Ishikawa (cell line): ENCODE results near the gene F13A1.

Experiments
- CREB1 ChIP-seq: IDR thresholded peaks from 2 replicates; pipeline ENCODE4 v1.6.1; 2012; ENCODE audit warnings: low read depth
- EGR1 ChIP-seq: IDR thresholded peaks from 2 replicates; pipeline ENCODE4 v1.6.1; 2012
- EP300 ChIP-seq: IDR thresholded peaks from 2 replicates; pipeline ENCODE4 v1.6.1; 2012; ENCODE audit warnings: borderline replicate concordance
- FOXM1 ChIP-seq: IDR thresholded peaks from 2 replicates; pipeline ENCODE4 v1.6.1; 2012; ENCODE audit warnings: low read depth, borderline replicate concordance
- NFIC ChIP-seq: IDR thresholded peaks from 2 replicates; pipeline ENCODE4 v1.6.1; 2012
- RAD21 ChIP-seq: IDR thresholded peaks from 2 replicates; pipeline ENCODE4 v1.6.1; 2012; ENCODE audit warnings: low read depth
- TAF1 ChIP-seq: IDR thresholded peaks from 2 replicates; pipeline ENCODE4 v1.6.1; 2012; ENCODE audit warnings: low read depth, mild to moderate bottlenecking
- YY1 ChIP-seq: IDR thresholded peaks from 2 replicates; pipeline ENCODE4 v1.6.1; 2012; ENCODE audit warnings: low read depth
- TF ChIP-seq, protein P1 (sequence below): IDR thresholded peaks from 2 replicates; pipeline ENCODE4 v1.6.1; 2012; ENCODE audit warnings: low read depth, mild to moderate bottlenecking
- TF ChIP-seq, protein P2 (sequence below): IDR thresholded peaks from 2 replicates; pipeline ENCODE4 v1.6.1; 2012

DNA sequence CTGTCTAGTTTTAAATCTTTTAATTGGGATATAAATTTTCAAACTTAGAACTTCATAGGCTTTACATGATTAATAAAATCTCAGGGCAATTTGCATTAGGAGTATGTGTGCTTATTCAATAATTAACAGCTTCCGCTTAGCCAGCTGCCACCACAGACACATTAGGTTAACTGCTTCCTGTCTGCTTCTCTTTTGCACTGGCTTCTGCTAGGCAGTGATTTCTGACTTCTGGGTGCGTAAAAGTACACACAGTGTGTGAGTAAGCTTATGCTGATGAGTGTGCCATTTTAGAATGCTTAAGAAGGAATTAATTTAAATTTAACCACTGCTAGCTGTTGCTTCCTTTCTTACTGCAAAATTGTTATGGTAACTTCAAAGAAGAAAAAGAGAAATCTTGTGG is 73.9 kb downstream of the F13A1 start:
- TF ChIP-seq CREB1 (no peak), EP300 (no peak), NFIC (no peak), RAD21 (no peak), EGR1 (no peak), TAF1 (no peak), FOXM1 (no peak), YY1 (no peak)
- TF ChIP-seq, protein P1, sequence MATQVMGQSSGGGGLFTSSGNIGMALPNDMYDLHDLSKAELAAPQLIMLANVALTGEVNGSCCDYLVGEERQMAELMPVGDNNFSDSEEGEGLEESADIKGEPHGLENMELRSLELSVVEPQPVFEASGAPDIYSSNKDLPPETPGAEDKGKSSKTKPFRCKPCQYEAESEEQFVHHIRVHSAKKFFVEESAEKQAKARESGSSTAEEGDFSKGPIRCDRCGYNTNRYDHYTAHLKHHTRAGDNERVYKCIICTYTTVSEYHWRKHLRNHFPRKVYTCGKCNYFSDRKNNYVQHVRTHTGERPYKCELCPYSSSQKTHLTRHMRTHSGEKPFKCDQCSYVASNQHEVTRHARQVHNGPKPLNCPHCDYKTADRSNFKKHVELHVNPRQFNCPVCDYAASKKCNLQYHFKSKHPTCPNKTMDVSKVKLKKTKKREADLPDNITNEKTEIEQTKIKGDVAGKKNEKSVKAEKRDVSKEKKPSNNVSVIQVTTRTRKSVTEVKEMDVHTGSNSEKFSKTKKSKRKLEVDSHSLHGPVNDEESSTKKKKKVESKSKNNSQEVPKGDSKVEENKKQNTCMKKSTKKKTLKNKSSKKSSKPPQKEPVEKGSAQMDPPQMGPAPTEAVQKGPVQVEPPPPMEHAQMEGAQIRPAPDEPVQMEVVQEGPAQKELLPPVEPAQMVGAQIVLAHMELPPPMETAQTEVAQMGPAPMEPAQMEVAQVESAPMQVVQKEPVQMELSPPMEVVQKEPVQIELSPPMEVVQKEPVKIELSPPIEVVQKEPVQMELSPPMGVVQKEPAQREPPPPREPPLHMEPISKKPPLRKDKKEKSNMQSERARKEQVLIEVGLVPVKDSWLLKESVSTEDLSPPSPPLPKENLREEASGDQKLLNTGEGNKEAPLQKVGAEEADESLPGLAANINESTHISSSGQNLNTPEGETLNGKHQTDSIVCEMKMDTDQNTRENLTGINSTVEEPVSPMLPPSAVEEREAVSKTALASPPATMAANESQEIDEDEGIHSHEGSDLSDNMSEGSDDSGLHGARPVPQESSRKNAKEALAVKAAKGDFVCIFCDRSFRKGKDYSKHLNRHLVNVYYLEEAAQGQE = no peak
- TF ChIP-seq, protein P2, sequence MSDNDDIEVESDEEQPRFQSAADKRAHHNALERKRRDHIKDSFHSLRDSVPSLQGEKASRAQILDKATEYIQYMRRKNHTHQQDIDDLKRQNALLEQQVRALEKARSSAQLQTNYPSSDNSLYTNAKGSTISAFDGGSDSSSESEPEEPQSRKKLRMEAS = no peak
